Hepatocyte (in vitro differentiated cells): ENCODE results near the gene ASB11.

ENCODE experiments used
- CTCF ChIP-seq: fragments of 200-600 bp; sonication (generic); IDR thresholded peaks from 2 replicates; pipeline ENCODE4 v1.5.1; 2016; ENCODE audit warnings: antibody characterized with exemption, mild to moderate bottlenecking; ENCODE audit not compliant: poor library complexity
- EZH2 ChIP-seq: fragments of 200-600 bp; sonication (generic); IDR thresholded peaks from 2 replicates; pipeline ENCODE4 v1.6.1; 2016; ENCODE audit warnings: antibody characterized with exemption, mild to moderate bottlenecking, borderline replicate concordance
- EZH2phosphoT487 ChIP-seq: fragments of 200-600 bp; sonication (generic); IDR thresholded peaks from one replicate; pipeline ENCODE4 v1.6.1; 2018; ENCODE audit warnings: antibody characterized with exemption, mild to moderate bottlenecking, low read depth, moderate library complexity; ENCODE audit not compliant: unreplicated experiment, severe bottlenecking

GRCh38 chrX:15344106-15344505, 28.7 kb upstream of the ASB11 start:
- no peak for TF ChIP-seq CTCF
- no peak for TF ChIP-seq EZH2phosphoT487
- TF ChIP-seq EZH2: no peak
